ENCODE data around the gene NPNT.

Gene NPNT

DNA sequence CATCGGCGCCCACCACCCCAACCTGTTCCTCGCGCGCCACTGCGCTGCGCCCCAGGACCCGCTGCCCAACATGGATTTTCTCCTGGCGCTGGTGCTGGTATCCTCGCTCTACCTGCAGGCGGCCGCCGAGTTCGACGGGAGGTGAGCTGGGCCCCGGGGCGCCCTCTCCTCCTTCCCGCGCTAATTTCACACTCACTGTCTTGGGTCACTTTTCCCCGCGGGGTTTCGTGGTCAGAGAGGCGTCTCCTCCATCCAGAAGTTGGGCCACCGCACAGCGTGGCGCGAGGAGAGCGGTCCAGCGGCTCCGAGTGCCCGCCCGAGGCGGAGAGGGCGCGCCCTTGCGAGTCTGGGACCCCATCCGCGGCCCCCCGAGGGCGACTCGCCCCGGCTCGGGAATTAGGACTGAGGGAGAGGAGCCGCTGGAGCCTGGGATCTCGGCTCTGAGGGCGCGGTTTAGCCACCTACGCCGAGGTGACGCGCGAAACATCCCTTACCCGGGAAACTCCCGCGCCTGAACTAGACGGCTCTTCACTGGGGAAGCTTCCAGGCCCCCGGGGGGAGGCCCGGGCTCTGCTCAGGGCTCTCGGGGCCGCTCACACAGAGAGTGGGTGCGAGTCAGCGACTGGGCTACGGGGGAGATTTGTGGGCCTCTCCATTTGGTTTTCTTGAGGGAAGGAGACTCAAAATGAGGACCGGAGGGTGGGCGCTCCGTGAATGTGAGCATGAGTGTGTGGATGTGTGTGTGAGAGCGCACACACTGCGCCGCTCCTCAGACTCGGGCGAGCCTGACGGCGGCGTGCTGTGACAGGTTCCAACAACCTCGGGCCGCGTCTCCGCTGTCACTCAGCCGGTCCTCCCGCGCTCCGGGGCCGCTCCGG is 551 bp downstream of the NPNT start:
- Histone ChIP-seq H3K27me3 (ENCODE audit: insufficient read depth, low read length) (peaks cover 15% of the 10 kb centered on the region), H3K18ac (ENCODE audit: low read length) (no peak overlapping the region), H3K36me3 (ENCODE audit: control insufficient read depth in 1 of 2, insufficient read depth in 2 of 2, low read length in 2 of 2) (no peaks in the 10 kb centered on the region), H3K4ac (ENCODE audit: low read depth, low read length) (no peak overlapping the region), H3K9me3 (ENCODE audit: insufficient read depth, low read depth, low read length) (peaks cover 3% of the 10 kb centered on the region), H3K4me3 (ENCODE audit: low read depth, low read length) (peak overlapping the region; percentile 67), H2BK5ac (ENCODE audit: low read depth, low read length, poor library complexity) (no peak overlapping the region), H3K4me1 (ENCODE audit: control insufficient read depth in 1 of 2, insufficient read depth in 2 of 2, low read length in 2 of 2) (peaks cover 10 to 18% of the 10 kb centered on the region in 2 experiments), H2AK5ac (ENCODE audit: low read length) (no peak overlapping the region), H3K23ac (ENCODE audit: low read length) (no peak overlapping the region), H3K27ac (ENCODE audit: low read depth, low read length) (no peak overlapping the region), H3K79me1 (ENCODE audit: low read length) (no peaks in the 10 kb centered on the region), H3K14ac (ENCODE audit: low read length) (no peak overlapping the region), H2BK12ac (ENCODE audit: low read length) (no peak overlapping the region), H4K91ac (ENCODE audit: low read depth, low read length) (no peak overlapping the region), H2BK120ac (ENCODE audit: insufficient read depth, low read length, poor library complexity) (no peak overlapping the region), H4K12ac (ENCODE audit: low read depth, low read length) (no peak overlapping the region), H3K9ac (ENCODE audit: low read length) (no peak overlapping the region), H4K8ac (ENCODE audit: low read depth, low read length) (no peak overlapping the region), H2AFZ (ENCODE audit: insufficient read depth, low read length, poor library complexity) (peak overlapping the region; percentile 59), H3K4me2 (ENCODE audit: low read length) (peak overlapping the region; percentile 87), H3K79me2 (ENCODE audit: control insufficient read depth, insufficient read depth, low read length, poor library complexity) (no peaks in the 10 kb centered on the region)
- DNase-seq = peak in 1 of 2 donors; percentile 32
- no CpG with 5 or more reads among the region's 84 CpGs for WGBS (ENCODE audit: extremely low coverage, insufficient coverage, insufficient read length)

DNA sequence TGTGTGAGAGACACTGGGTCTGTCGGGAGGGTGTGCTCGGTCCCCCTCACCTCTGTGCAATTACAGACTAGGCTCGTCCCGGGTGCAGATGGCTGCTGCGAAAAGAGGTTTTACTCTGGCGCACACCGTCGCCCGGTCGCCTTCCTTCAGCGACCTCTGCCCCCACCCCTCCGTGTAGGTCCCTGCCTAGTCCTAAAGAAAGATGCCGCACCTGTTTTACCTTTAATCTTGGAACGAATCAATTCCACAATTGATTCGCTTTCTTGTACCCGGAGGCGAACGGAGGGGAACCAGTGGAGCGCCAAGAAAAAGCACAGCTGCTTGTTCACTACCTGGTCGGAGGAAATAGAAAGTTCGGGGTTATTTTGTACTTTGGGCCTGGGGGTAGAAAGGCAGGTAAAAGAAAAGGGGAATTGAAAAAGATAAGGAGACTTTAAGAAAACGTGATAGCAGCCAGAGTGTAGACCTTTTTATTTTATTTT is 1.2 kb downstream of the NPNT start:
- Histone ChIP-seq H3K4me3 (ENCODE audit: low read depth, low read length) (peak overlapping the region; percentile 56), H3K23ac (ENCODE audit: low read length) (no peak overlapping the region), H2BK12ac (ENCODE audit: low read length) (no peak overlapping the region), H4K8ac (ENCODE audit: low read depth, low read length) (no peak overlapping the region), H3K27ac (ENCODE audit: low read depth, low read length) (no peak overlapping the region), H3K9ac (ENCODE audit: low read length) (no peak overlapping the region), H3K18ac (ENCODE audit: low read length) (no peak overlapping the region), H4K91ac (ENCODE audit: low read depth, low read length) (no peak overlapping the region), H3K9me3 (ENCODE audit: insufficient read depth, low read depth, low read length) (peaks cover 3% of the 10 kb centered on the region), H2BK120ac (ENCODE audit: insufficient read depth, low read length, poor library complexity) (no peak overlapping the region), H3K14ac (ENCODE audit: low read length) (no peak overlapping the region), H4K12ac (ENCODE audit: low read depth, low read length) (peak overlapping the region; percentile 40), H3K79me2 (ENCODE audit: control insufficient read depth, insufficient read depth, low read length, poor library complexity) (no peaks in the 10 kb centered on the region), H3K36me3 (ENCODE audit: control insufficient read depth in 1 of 2, insufficient read depth in 2 of 2, low read length in 2 of 2) (no peaks in the 10 kb centered on the region), H2BK5ac (ENCODE audit: low read depth, low read length, poor library complexity) (no peak overlapping the region), H3K27me3 (ENCODE audit: insufficient read depth, low read length) (peaks cover 15% of the 10 kb centered on the region), H3K4me2 (ENCODE audit: low read length) (peak overlapping the region; percentile 87), H2AFZ (ENCODE audit: insufficient read depth, low read length, poor library complexity) (peak overlapping the region; percentile 59), H3K79me1 (ENCODE audit: low read length) (no peaks in the 10 kb centered on the region), H3K4me1 (ENCODE audit: control insufficient read depth in 1 of 2, insufficient read depth in 2 of 2, low read length in 2 of 2) (peaks cover 10 to 18% of the 10 kb centered on the region in 2 experiments), H3K4ac (ENCODE audit: low read depth, low read length) (no peak overlapping the region), H2AK5ac (ENCODE audit: low read length) (no peak overlapping the region)
- no CpG with 5 or more reads among the region's 22 CpGs for WGBS (ENCODE audit: extremely low coverage, insufficient coverage, insufficient read length)
- DNase-seq = no peak

DNA sequence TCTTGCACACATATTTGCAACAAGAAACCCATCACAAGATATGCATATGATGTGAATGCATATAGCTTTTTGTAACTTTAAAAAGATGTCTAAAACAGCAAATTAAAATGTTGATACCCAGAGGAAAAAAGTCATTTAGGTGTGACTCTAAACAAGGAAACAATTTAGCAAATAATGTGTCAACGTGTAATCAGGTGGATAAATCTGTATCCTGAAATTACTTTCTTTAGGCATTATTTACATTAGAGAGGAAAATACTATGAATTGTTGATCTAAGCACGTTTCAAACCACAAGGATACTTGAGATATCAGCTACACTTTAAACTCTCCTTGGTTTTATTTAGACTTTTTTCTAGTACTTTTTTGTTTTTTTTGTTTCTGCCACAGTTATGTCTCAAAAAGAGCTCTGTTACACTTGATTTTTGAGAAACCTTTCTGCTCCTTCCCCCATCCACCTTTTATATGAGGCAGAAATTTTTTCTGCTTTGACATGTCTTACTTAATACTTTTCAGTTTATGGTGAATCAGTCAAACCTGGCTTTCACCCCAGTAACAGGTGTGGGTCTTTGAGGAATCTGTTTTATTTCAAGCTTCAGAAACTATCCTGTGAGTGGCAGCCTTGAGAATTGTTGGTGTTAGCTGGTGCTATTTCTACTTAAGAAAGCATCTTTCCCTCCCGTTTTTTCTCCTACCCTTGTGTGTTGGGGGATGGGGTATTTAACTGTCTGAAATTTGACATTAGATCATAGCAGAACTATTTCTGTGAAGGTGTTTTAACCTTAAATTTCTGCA is 1.9 kb downstream of the NPNT start:
- Histone ChIP-seq H4K8ac (ENCODE audit: low read depth, low read length) (no peak overlapping the region), H2BK5ac (ENCODE audit: low read depth, low read length, poor library complexity) (no peak overlapping the region), H2AK5ac (ENCODE audit: low read length) (no peak overlapping the region), H3K4me3 (ENCODE audit: low read depth, low read length) (no peak overlapping the region), H3K79me1 (ENCODE audit: low read length) (no peaks in the 10 kb centered on the region), H3K14ac (ENCODE audit: low read length) (no peak overlapping the region), H2BK120ac (ENCODE audit: insufficient read depth, low read length, poor library complexity) (no peak overlapping the region), H3K79me2 (ENCODE audit: control insufficient read depth, insufficient read depth, low read length, poor library complexity) (no peaks in the 10 kb centered on the region), H2AFZ (ENCODE audit: insufficient read depth, low read length, poor library complexity) (no peak overlapping the region), H3K27me3 (ENCODE audit: insufficient read depth, low read length) (peaks cover 15% of the 10 kb centered on the region), H3K4ac (ENCODE audit: low read depth, low read length) (no peak overlapping the region), H3K4me2 (ENCODE audit: low read length) (no peak overlapping the region), H4K91ac (ENCODE audit: low read depth, low read length) (no peak overlapping the region), H2BK12ac (ENCODE audit: low read length) (no peak overlapping the region), H3K27ac (ENCODE audit: low read depth, low read length) (no peak overlapping the region), H3K9me3 (ENCODE audit: insufficient read depth, low read depth, low read length) (peaks cover 3% of the 10 kb centered on the region), H3K9ac (ENCODE audit: low read length) (no peak overlapping the region), H4K12ac (ENCODE audit: low read depth, low read length) (no peak overlapping the region), H3K4me1 (ENCODE audit: control insufficient read depth in 1 of 2, insufficient read depth in 2 of 2, low read length in 2 of 2) (peaks cover 10 to 18% of the 10 kb centered on the region in 2 experiments), H3K36me3 (ENCODE audit: control insufficient read depth in 1 of 2, insufficient read depth in 2 of 2, low read length in 2 of 2) (no peaks in the 10 kb centered on the region), H3K23ac (ENCODE audit: low read length) (no peak overlapping the region), H3K18ac (ENCODE audit: low read length) (no peak overlapping the region)
- no peak for DNase-seq
- WGBS (ENCODE audit: extremely low coverage, insufficient coverage, insufficient read length) = no CpG with 5 or more reads among the region's 3 CpGs

DNA sequence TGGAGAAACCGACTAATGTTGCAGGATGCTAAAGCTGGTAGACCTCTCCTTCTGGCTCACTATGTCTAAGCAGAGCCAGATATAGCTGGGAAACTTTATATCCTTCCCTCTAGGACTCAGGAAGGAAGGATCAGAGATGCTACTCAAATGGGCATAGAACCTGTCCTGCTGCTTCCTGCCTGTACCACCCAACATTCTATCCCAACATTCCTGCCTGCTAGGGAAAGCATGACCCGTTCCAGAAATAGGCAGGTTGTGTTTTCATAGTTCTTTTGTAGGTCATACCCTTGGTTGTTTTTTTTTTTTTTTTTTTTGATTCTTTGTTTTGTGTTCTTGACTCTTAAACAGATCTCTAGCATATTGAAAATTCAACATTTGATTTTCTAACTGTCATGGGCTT is 5.3 kb downstream of the NPNT start:
- no peak overlapping the region for H3K27ac ChIP-seq (ENCODE audit: low read depth, low read length)
- H4K12ac ChIP-seq (ENCODE audit: low read depth, low read length) = no peak overlapping the region
- no peak overlapping the region for H2BK5ac ChIP-seq (ENCODE audit: low read depth, low read length, poor library complexity)
- no peak overlapping the region for H3K4me2 ChIP-seq (ENCODE audit: low read length)
- H3K4me3 ChIP-seq (ENCODE audit: low read depth, low read length) = no peak overlapping the region
- no peaks in the 10 kb centered on the region for H3K79me1 ChIP-seq (ENCODE audit: low read length)
- no peaks in the 10 kb centered on the region for H3K79me2 ChIP-seq (ENCODE audit: control insufficient read depth, insufficient read depth, low read length, poor library complexity)
- H2BK12ac ChIP-seq (ENCODE audit: low read length) = no peak overlapping the region
- no peak overlapping the region for H4K91ac ChIP-seq (ENCODE audit: low read depth, low read length)
- H3K4me1 ChIP-seq (ENCODE audit: control insufficient read depth in 1 of 2, insufficient read depth in 2 of 2, low read length in 2 of 2) = peaks cover 9 to 12% of the 10 kb centered on the region in 2 experiments
- DNase-seq = no peak
- H3K23ac ChIP-seq (ENCODE audit: low read length) = no peak overlapping the region
- WGBS (ENCODE audit: extremely low coverage, insufficient coverage, insufficient read length) = no CpG with 5 or more reads among the region's 2 CpGs
- no peak overlapping the region for H3K18ac ChIP-seq (ENCODE audit: low read length)
- H3K4ac ChIP-seq (ENCODE audit: low read depth, low read length) = no peak overlapping the region
- peaks cover 3% of the 10 kb centered on the region for H3K9me3 ChIP-seq (ENCODE audit: insufficient read depth, low read depth, low read length)
- no peak overlapping the region for H3K9ac ChIP-seq (ENCODE audit: low read length)
- no peaks in the 10 kb centered on the region for H3K36me3 ChIP-seq (ENCODE audit: control insufficient read depth in 1 of 2, insufficient read depth in 2 of 2, low read length in 2 of 2)
- no peak overlapping the region for H2AFZ ChIP-seq (ENCODE audit: insufficient read depth, low read length, poor library complexity)
- H4K8ac ChIP-seq (ENCODE audit: low read depth, low read length) = no peak overlapping the region
- H2BK120ac ChIP-seq (ENCODE audit: insufficient read depth, low read length, poor library complexity) = no peak overlapping the region
- no peak overlapping the region for H2AK5ac ChIP-seq (ENCODE audit: low read length)
- H3K14ac ChIP-seq (ENCODE audit: low read length) = no peak overlapping the region
- peaks cover 10% of the 10 kb centered on the region for H3K27me3 ChIP-seq (ENCODE audit: insufficient read depth, low read length)

Data from trophoblast cell (in vitro differentiated cells and primary cell).